ENCODE data around the gene FERMT1. TPM values are rescaled to one million over a fixed set of nuclear protein-coding genes. Genes with fewer than 3 reads are reported as not detected.

FERMT1 gene
- total RNA-seq, 1 donor from 2014 or later, result 10.9 TPM

GRCh38 chr20:6029538-6029937 lies 93.3 kb downstream of the FERMT1 start:
- peaks cover 30% of the 10 kb centered on the region for H3K79me2 ChIP-seq (ENCODE audit: insufficient read depth, low read length)
- no peak for FAIRE-seq
- peaks cover 12% of the 10 kb centered on the region for H3K9me3 Mint-ChIP-seq (ENCODE audit: unreplicated experiment)

GRCh38 chr20:6028818-6029217 lies 94.0 kb downstream of the FERMT1 start:
- no peak overlapping the region for H3K9ac ChIP-seq (ENCODE audit: low read length)
- no peaks in the 10 kb centered on the region for H3K27me3 Mint-ChIP-seq (ENCODE audit: low read depth, unreplicated experiment)
- FAIRE-seq (no peak), DNase-seq (ENCODE audit: low read depth) (no peak)
- no peak overlapping the region for H3K4me2 ChIP-seq (ENCODE audit: low read length)
- H4K20me1 ChIP-seq (ENCODE audit: insufficient read depth, low read length), result peaks cover 62% of the 10 kb centered on the region
- H2AFZ ChIP-seq (ENCODE audit: low read depth, low read length), result no peak overlapping the region
- no peak for TF ChIP-seq CTCF (IDR thresholded peaks at IDR 0.05; ENCODE audit: insufficient read depth, low read depth, low read length)
- no peak for TF ChIP-seq EZH2 (IDR thresholded peaks at IDR 0.05; ENCODE audit: insufficient read depth, low read length)
- H3K36me3 Mint-ChIP-seq (ENCODE audit: low read depth, unreplicated experiment), result peaks cover 24% of the 10 kb centered on the region
- H3K4me1 Mint-ChIP-seq (ENCODE audit: low read depth, unreplicated experiment), result peaks cover 6% of the 10 kb centered on the region
- H3K9me3 ChIP-seq (ENCODE audit: insufficient read depth, low read depth, low read length), result peaks cover 2% of the 10 kb centered on the region
- H3K27ac ChIP-seq (ENCODE audit: low read depth, low read length), result no peak overlapping the region
- H3K27ac Mint-ChIP-seq (ENCODE audit: unreplicated experiment), result no peak overlapping the region
- peaks cover 21% of the 10 kb centered on the region for H3K36me3 ChIP-seq (ENCODE audit: insufficient read depth, low read length)
- H3K79me2 ChIP-seq (ENCODE audit: insufficient read depth, low read length), result peaks cover 30% of the 10 kb centered on the region
- H3K9me3 Mint-ChIP-seq (ENCODE audit: unreplicated experiment), result peaks cover 12% of the 10 kb centered on the region
- H3K4me3 ChIP-seq (ENCODE audit: insufficient read depth, low read depth, low read length), result no peak overlapping the region
- H3K4me1 ChIP-seq (ENCODE audit: insufficient read depth, low read length), result no peaks in the 10 kb centered on the region
- no peaks in the 10 kb centered on the region for H3K27me3 ChIP-seq (ENCODE audit: insufficient read depth, low read length)
- H3K4me3 Mint-ChIP-seq (ENCODE audit: unreplicated experiment), result no peak overlapping the region

More at GRCh38 chr20:6029538-6029937, 93.3 kb downstream of the FERMT1 start:
- H3K4me3 Mint-ChIP-seq (ENCODE audit: unreplicated experiment), result no peak overlapping the region
- Histone ChIP-seq H3K4me3 (ENCODE audit: insufficient read depth, low read depth, low read length) (no peak overlapping the region), H3K27me3 (ENCODE audit: insufficient read depth, low read length) (no peaks in the 10 kb centered on the region), H3K36me3 (ENCODE audit: insufficient read depth, low read length) (peaks cover 16% of the 10 kb centered on the region), H3K27ac (ENCODE audit: low read depth, low read length) (no peak overlapping the region), H4K20me1 (ENCODE audit: insufficient read depth, low read length) (peaks cover 69% of the 10 kb centered on the region), H3K9ac (ENCODE audit: low read length) (no peak overlapping the region), H3K9me3 (ENCODE audit: insufficient read depth, low read depth, low read length) (peaks cover 2% of the 10 kb centered on the region), H3K4me1 (ENCODE audit: insufficient read depth, low read length) (no peaks in the 10 kb centered on the region), H3K4me2 (ENCODE audit: low read length) (no peak overlapping the region), H2AFZ (ENCODE audit: low read depth, low read length) (no peak overlapping the region)
- H3K4me1 Mint-ChIP-seq (ENCODE audit: low read depth, unreplicated experiment), result peaks cover 13% of the 10 kb centered on the region
- no peak overlapping the region for H3K27ac Mint-ChIP-seq (ENCODE audit: unreplicated experiment)
- DNase-seq (ENCODE audit: low read depth), result no peak
- TF ChIP-seq EZH2 (IDR thresholded peaks at IDR 0.05; ENCODE audit: insufficient read depth, low read length) (no peak), CTCF (IDR thresholded peaks at IDR 0.05; ENCODE audit: insufficient read depth, low read depth, low read length) (no peak)
- no peaks in the 10 kb centered on the region for H3K27me3 Mint-ChIP-seq (ENCODE audit: low read depth, unreplicated experiment)
- peaks cover 19% of the 10 kb centered on the region for H3K36me3 Mint-ChIP-seq (ENCODE audit: low read depth, unreplicated experiment)

- Histone ChIP-seq H3K4me3 (ENCODE audit: insufficient read depth, low read depth, low read length) (no peak overlapping the region), H3K9ac (ENCODE audit: low read length) (no peak overlapping the region), H3K4me1 (ENCODE audit: insufficient read depth, low read length) (no peaks in the 10 kb centered on the region), H3K27me3 (ENCODE audit: insufficient read depth, low read length) (no peaks in the 10 kb centered on the region), H3K79me2 (ENCODE audit: insufficient read depth, low read length) (peaks cover 46% of the 10 kb centered on the region), H4K20me1 (ENCODE audit: insufficient read depth, low read length) (peaks cover 63% of the 10 kb centered on the region), H3K9me3 (ENCODE audit: insufficient read depth, low read depth, low read length) (peaks cover 2% of the 10 kb centered on the region), H3K36me3 (ENCODE audit: insufficient read depth, low read length) (peaks cover 19% of the 10 kb centered on the region), H3K4me2 (ENCODE audit: low read length) (no peak overlapping the region), H2AFZ (ENCODE audit: low read depth, low read length) (no peak overlapping the region), H3K27ac (ENCODE audit: low read depth, low read length) (no peak overlapping the region)
- Mint-ChIP-seq H3K36me3 (ENCODE audit: low read depth, unreplicated experiment) (peaks cover 27% of the 10 kb centered on the region), H3K27me3 (ENCODE audit: low read depth, unreplicated experiment) (no peaks in the 10 kb centered on the region), H3K4me3 (ENCODE audit: unreplicated experiment) (no peak overlapping the region), H3K27ac (ENCODE audit: unreplicated experiment) (no peak overlapping the region), H3K9me3 (ENCODE audit: unreplicated experiment) (peaks cover 12% of the 10 kb centered on the region), H3K4me1 (ENCODE audit: low read depth, unreplicated experiment) (peaks cover 3% of the 10 kb centered on the region)
- no peak for FAIRE-seq
- TF ChIP-seq CTCF (IDR thresholded peaks at IDR 0.05; ENCODE audit: insufficient read depth, low read depth, low read length), result no peak
- no peak for TF ChIP-seq EZH2 (IDR thresholded peaks at IDR 0.05; ENCODE audit: insufficient read depth, low read length)
- peak; percentile 43 for DNase-seq (ENCODE audit: low read depth)
Measured at GRCh38 chr20:6026051-6026450, 96.8 kb downstream of the FERMT1 start.

Data from astrocyte (in vitro differentiated cells and primary cell).